OCI-LY3 (cell line): ENCODE results near the gene AHNAK.

Source experiments
- H2AFZ ChIP-seq: fragments of 200-600, 300-600 bp; shearing (Covaris generic); 2 replicates; pipeline ENCODE4 v1.6.0; 2014; ENCODE audit warnings: antibody characterized with exemption, low read depth, low read length
- H3K27ac ChIP-seq: fragments of 200-600, 300-600 bp; sonication (generic); 2 replicates; pipeline ENCODE4 v1.5.1; 2014; ENCODE audit warnings: mild to moderate bottlenecking, low read length, moderate library complexity, mixed read lengths
- H3K27me3 ChIP-seq: fragments of 200-600, 300-600 bp; sonication (generic); 2 replicates; pipeline ENCODE4 v1.6.1; 2014; ENCODE audit warnings: low read depth, low read length, mixed read lengths
- H3K36me3 ChIP-seq: fragments of 200-600, 300-600 bp; sonication (generic); replicated peaks from 2 replicates; pipeline ENCODE3; 2014; ENCODE audit warnings: low read depth, low read length, mixed read lengths
- H3K4me1 ChIP-seq: fragments of 300-600, 200-600 bp; sonication (generic); 2 replicates; pipeline ENCODE4 v1.6.1; 2014; ENCODE audit warnings: low read length, mixed read lengths
- H3K4me2 ChIP-seq: fragments of 200-600, 300-600 bp; sonication (generic); 2 replicates; pipeline ENCODE4 v1.6.1; 2014; ENCODE audit warnings: low read length, mixed read lengths
- H3K4me3 ChIP-seq: fragments of 300-600, 200-600 bp; sonication (generic); 2 replicates; pipeline ENCODE4 v1.5.1; 2014; ENCODE audit warnings: antibody characterized with exemption, mild to moderate bottlenecking, low read length, moderate library complexity
- H3K79me2 ChIP-seq: fragments of 300-600, 200-600 bp; shearing (Covaris generic); 2 replicates; pipeline ENCODE4 v1.6.1; 2014; ENCODE audit warnings: mild to moderate bottlenecking, low read length, mixed read lengths
- H3K9ac ChIP-seq: fragments of 300-600, 200-600 bp; shearing (Covaris generic); 2 replicates; pipeline ENCODE4 v1.6.0; 2014; ENCODE audit warnings: mild to moderate bottlenecking, low read length, moderate library complexity
- H3K9me3 ChIP-seq: fragments of 200-600, 300-600 bp; shearing (Covaris generic); 2 replicates; pipeline ENCODE4 v1.6.1; 2014; ENCODE audit warnings: low read length, mixed read lengths; ENCODE audit not compliant: insufficient read depth
- H4K20me1 ChIP-seq: fragments of 200-600, 300-600 bp; sonication (generic); 2 replicates; pipeline ENCODE4 v1.6.1; 2016; ENCODE audit warnings: low read length, mixed read lengths; ENCODE audit not compliant: insufficient read depth
- EZH2phosphoT487 ChIP-seq: fragments of 200-600 bp; shearing (Covaris generic); IDR thresholded peaks from 2 replicates; pipeline ENCODE4 v1.6.1; 2018; ENCODE audit warnings: antibody characterized with exemption, mixed run types, low read depth
- TF ChIP-seq, protein P1 (sequence below): fragments of 200-600, 300-600 bp; sonication (generic); IDR thresholded peaks from 2 replicates; pipeline ENCODE4 v1.5.1; 2014; ENCODE audit warnings: antibody characterized with exemption, low read length, low read depth

The AHNAK gene

DNA sequence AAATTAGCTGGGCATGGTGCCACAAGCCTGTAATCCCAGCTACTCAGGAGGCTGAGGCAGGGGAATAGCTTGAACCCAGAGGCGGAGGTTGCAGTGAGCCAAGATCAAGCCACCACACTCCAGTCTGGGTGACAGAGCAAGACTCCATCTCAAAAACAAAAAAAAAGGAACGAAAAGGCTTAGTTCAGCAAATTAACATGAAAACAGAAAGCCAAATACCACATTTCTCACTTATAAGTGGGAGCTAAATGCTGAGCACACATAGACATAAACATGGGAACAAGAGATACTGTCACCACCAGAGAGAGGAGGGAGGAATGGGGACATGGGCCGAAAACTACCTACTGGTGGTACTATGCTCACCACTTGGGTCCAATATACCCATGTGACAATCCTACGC is 89.1 kb downstream of the AHNAK start:
- Histone ChIP-seq H3K27ac (no peak overlapping the region), H3K27me3 (peaks cover 2% of the 10 kb centered on the region; the same call in 1 of the 2 replicates), H3K4me3 (no peak overlapping the region), H3K4me1 (peaks cover 3% of the 10 kb centered on the region; the same call in 1 of the 2 replicates), H3K4me2 (no peak overlapping the region), H3K9ac (no peak overlapping the region), H3K9me3 (no peaks in the 10 kb centered on the region), H3K36me3 (no peaks in the 10 kb centered on the region), H2AFZ (no peak overlapping the region), H4K20me1 (no peaks in the 10 kb centered on the region), H3K79me2 (no peaks in the 10 kb centered on the region)
- TF ChIP-seq EZH2phosphoT487: no peak
- TF ChIP-seq, protein P1, sequence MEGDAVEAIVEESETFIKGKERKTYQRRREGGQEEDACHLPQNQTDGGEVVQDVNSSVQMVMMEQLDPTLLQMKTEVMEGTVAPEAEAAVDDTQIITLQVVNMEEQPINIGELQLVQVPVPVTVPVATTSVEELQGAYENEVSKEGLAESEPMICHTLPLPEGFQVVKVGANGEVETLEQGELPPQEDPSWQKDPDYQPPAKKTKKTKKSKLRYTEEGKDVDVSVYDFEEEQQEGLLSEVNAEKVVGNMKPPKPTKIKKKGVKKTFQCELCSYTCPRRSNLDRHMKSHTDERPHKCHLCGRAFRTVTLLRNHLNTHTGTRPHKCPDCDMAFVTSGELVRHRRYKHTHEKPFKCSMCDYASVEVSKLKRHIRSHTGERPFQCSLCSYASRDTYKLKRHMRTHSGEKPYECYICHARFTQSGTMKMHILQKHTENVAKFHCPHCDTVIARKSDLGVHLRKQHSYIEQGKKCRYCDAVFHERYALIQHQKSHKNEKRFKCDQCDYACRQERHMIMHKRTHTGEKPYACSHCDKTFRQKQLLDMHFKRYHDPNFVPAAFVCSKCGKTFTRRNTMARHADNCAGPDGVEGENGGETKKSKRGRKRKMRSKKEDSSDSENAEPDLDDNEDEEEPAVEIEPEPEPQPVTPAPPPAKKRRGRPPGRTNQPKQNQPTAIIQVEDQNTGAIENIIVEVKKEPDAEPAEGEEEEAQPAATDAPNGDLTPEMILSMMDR: no peak

DNA sequence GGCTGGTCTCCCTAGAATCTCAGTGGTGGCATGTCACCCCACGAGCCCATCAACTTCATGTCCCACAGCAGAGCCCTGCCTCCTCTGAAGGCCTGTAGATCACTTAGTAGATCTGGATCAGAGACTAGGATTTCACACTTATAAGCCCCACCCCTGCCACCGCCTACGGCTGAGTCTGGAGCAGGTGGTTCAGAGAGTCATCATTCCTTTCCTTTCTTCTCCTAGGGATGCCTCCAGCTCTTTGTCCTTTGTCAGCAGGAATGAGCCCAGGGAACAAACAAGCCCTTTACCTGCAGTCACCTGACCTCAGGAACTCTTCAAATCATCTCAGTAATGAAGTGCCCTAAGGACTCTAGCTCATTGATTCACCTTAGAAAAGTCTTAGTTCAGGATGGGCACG is 90.0 kb downstream of the AHNAK start:
- Histone ChIP-seq H2AFZ (no peak overlapping the region), H3K4me2 (no peak overlapping the region)

DNA sequence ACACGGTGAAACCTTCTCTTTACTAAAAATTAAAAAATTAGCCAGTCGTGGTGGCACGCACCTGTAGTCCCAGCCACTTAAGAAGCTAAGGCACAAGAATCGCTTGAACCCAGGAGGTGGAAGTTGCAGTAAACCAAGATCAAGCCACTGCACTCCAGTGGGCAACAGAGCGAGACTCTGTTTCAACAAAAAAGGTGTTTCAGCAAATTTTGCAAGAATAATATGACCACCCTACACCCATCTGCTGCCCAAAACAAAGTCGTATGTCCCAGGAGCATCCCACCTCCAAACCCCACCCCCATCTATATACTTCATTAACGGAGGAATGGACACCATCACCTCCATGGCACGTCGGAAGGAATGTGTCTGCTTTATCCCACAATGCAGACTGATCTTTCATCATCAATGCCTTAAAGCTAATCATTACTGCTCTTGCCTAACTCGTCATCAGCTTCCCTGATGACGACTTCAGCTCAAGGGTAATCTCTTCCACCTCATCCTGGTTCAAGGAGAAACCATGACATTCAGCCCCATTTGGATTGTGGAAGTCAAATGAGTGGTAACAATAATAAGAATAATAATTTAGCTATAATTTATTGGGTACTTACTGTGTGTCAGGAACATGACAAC is 93.7 kb downstream of the AHNAK start:
- Histone ChIP-seq H3K27ac (no peak overlapping the region), H3K4me2 (no peak overlapping the region), H3K79me2 (no peaks in the 10 kb centered on the region), H3K27me3 (peaks cover under 1% of the 10 kb centered on the region; the same call in 1 of the 2 replicates), H2AFZ (no peak overlapping the region), H4K20me1 (peaks cover 4% of the 10 kb centered on the region; the same call in 1 of the 2 replicates), H3K36me3 (no peaks in the 10 kb centered on the region), H3K9me3 (no peaks in the 10 kb centered on the region), H3K4me3 (no peak overlapping the region), H3K4me1 (no peaks in the 10 kb centered on the region), H3K9ac (no peak overlapping the region)
- no peak for TF ChIP-seq EZH2phosphoT487

More for the DNA sequence above, 90.0 kb downstream of the AHNAK start:
- Histone ChIP-seq H3K4me1 (no peaks in the 10 kb centered on the region), H3K27me3 (no peaks in the 10 kb centered on the region), H3K4me3 (no peak overlapping the region), H3K36me3 (no peaks in the 10 kb centered on the region), H3K9ac (no peak overlapping the region), H3K27ac (no peak overlapping the region), H3K9me3 (no peaks in the 10 kb centered on the region), H4K20me1 (peaks cover 4% of the 10 kb centered on the region; the same call in 1 of the 2 replicates), H3K79me2 (no peaks in the 10 kb centered on the region)
- TF ChIP-seq EZH2phosphoT487: no peak
- TF ChIP-seq, protein P1: no peak

DNA sequence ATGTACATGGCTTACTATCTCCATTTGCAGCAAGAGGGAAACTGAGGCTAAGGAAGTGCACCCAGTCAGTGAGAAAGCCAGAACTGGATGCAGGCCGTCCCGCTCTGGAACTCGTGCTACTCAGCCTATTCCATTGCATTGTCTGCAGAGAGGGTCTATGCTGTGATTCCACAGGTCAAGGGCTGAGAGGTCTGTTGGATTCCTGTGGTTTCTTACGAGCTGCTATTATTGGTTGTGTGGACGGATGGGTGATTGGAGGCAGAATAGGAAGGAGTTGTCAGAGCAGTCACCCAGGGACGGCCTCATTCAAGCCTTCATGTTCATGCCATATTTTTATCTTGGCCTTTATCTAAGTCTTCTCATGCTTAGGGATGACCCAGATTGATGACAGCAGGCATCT is 94.3 kb downstream of the AHNAK start:
- H3K4me2 ChIP-seq: no peak overlapping the region
- no peaks in the 10 kb centered on the region for H3K36me3 ChIP-seq
- H3K4me3 ChIP-seq: no peak overlapping the region
- H3K9ac ChIP-seq: no peak overlapping the region
- no peaks in the 10 kb centered on the region for H3K4me1 ChIP-seq
- peaks cover 7% of the 10 kb centered on the region for H3K27me3 ChIP-seq
- H3K9me3 ChIP-seq: no peaks in the 10 kb centered on the region
- no peaks in the 10 kb centered on the region for H3K79me2 ChIP-seq
- peaks cover 4% of the 10 kb centered on the region; the same call in 1 of the 2 replicates for H4K20me1 ChIP-seq
- H2AFZ ChIP-seq: no peak overlapping the region
- TF ChIP-seq EZH2phosphoT487: no peak
- TF ChIP-seq, protein P1: no peak
- no peak overlapping the region for H3K27ac ChIP-seq
